HepG2 (cell line): ENCODE results near the gene NXN. TPM values are rescaled to one million over a fixed set of nuclear protein-coding genes. Genes with fewer than 3 reads are reported as not detected.

Source experiments
- AKNA ChIP-seq: sonication (generic); formaldehyde crosslinking; IDR thresholded peaks from 2 replicates; pipeline ENCODE4 v1.4.0; 2020; ENCODE audit warnings: missing genetic modification reagents, borderline replicate concordance
- BCLAF1 ChIP-seq: fragments of 450-650 bp; IDR thresholded peaks from 2 replicates; pipeline ENCODE4 v1.6.1; 2017; ENCODE audit warnings: mild to moderate bottlenecking
- CBFB ChIP-seq: sonication (generic); formaldehyde crosslinking; IDR thresholded peaks from 2 replicates; pipeline ENCODE4 v1.4.0; 2020; ENCODE audit warnings: missing genetic modification reagents
- CENPBD1 ChIP-seq: sonication (generic); formaldehyde crosslinking; IDR thresholded peaks from 2 replicates; pipeline ENCODE4 v1.8.0; 2022; ENCODE audit warnings: missing genetic modification reagents, low read depth, mild to moderate bottlenecking, borderline replicate concordance
- HIC2 ChIP-seq: sonication (generic); formaldehyde crosslinking; IDR thresholded peaks from 2 replicates; pipeline ENCODE4 v1.9.0; 2022; ENCODE audit warnings: low read depth, missing genetic modification reagents
- KAT7 ChIP-seq: IDR thresholded peaks from 2 replicates; pipeline ENCODE4 v1.6.1; 2018; ENCODE audit warnings: borderline replicate concordance, missing compliant biosample characterization
- KDM5B ChIP-seq: sonication (generic); formaldehyde crosslinking; IDR thresholded peaks from 2 replicates; pipeline ENCODE4 v1.4.0; 2020; ENCODE audit warnings: missing genetic modification reagents, mild to moderate bottlenecking, borderline replicate concordance
- MIER2 ChIP-seq: IDR thresholded peaks from 2 replicates; pipeline ENCODE4 v1.6.1; 2016; ENCODE audit warnings: missing biosample characterization, missing genetic modification reagents
- MIXL1 ChIP-seq: IDR thresholded peaks from 2 replicates; pipeline ENCODE4 v1.6.1; 2016
- NCOA5 ChIP-seq: sonication (generic); formaldehyde crosslinking; IDR thresholded peaks from 2 replicates; pipeline ENCODE4 v1.4.0; 2020; ENCODE audit warnings: missing genetic modification reagents
- TEAD2 ChIP-seq: sonication (generic); formaldehyde crosslinking; IDR thresholded peaks from 2 replicates; pipeline ENCODE4 v1.9.0; 2021; ENCODE audit warnings: missing genetic modification reagents
- YY1 ChIP-seq: IDR thresholded peaks from 2 replicates; pipeline ENCODE4 v1.6.1; 2011; ENCODE audit warnings: low read length, low read depth, moderate library complexity, mild to moderate bottlenecking; ENCODE audit not compliant: insufficient read depth, insufficient replicate concordance
- ZBTB1 ChIP-seq: sonication (generic); formaldehyde crosslinking; IDR thresholded peaks from 2 replicates; pipeline ENCODE4 v1.4.0; 2020; ENCODE audit warnings: missing genetic modification reagents, borderline replicate concordance
- ZNF280B ChIP-seq: sonication (generic); formaldehyde crosslinking; IDR thresholded peaks from 2 replicates; pipeline ENCODE4 v1.5.0; 2020; ENCODE audit warnings: missing genetic modification reagents, mild to moderate bottlenecking, borderline replicate concordance
- ZNF333 ChIP-seq: sonication (generic); formaldehyde crosslinking; IDR thresholded peaks from 2 replicates; pipeline ENCODE4 v1.4.0; 2020; ENCODE audit warnings: mild to moderate bottlenecking, missing genetic modification reagents, borderline replicate concordance
- ZNF761 ChIP-seq: sonication (generic); formaldehyde crosslinking; conservative IDR thresholded peaks from 2 replicates; pipeline ENCODE4 v1.4.0; 2020; ENCODE audit warnings: mild to moderate bottlenecking, missing genetic modification reagents
- polyA plus RNA-seq, 8 experiments: library from polyadenylated mRNA; depleted of rRNA in 3 of 8; stranded (reverse) in 7 of 8; unstranded in 1 of 8; fragments of >200 nt; fragmentation: Illumina TruSeq in 4 of 8; extraction: Trizol in 4 of 8; gene quantifications; 2 replicates each; pipeline versions ENCODE4 v1.2.1 to v1.2.3, GENCODE V29; 2011 to 2016; ENCODE audit warnings: low read depth in 4 of 8, missing spikeins in 1 of 8, mixed read lengths in 1 of 8; ENCODE audit not compliant: insufficient read depth in 1 of 8
- total RNA-seq, 5 experiments: library from RNA; depleted of rRNA; stranded (reverse); fragments of >200 nt; fragmentation: Illumina TruSeq; extraction: Trizol; gene quantifications; 2 replicates each; pipeline ENCODE4 v1.2.3, GENCODE V29; 2016; ENCODE audit warnings: low read depth in 1 of 5

Gene NXN
- total and polyA plus RNA-seq, 2 of the 13 experiments (the other 11 are each of a cell fraction or from before 2014, with no cell fraction given): 22.2 to 24.3 TPM

- TF ChIP-seq AKNA (CRISPR knock-in tag) (no peak), BCLAF1 (no peak), ZNF280B (0 out of 2 replicates have a peak, but pooled peaks have one; percentile 1), CENPBD1 (no peak), KAT7 (no peak), HIC2 (CRISPR knock-in tag) (no peak), TEAD2 (CRISPR knock-in tag) (no peak), MIER2 (CRISPR knock-in tag) (0 out of 2 replicates have a peak, but pooled peaks have one; percentile 34), YY1 (no peak), MIXL1 (CRISPR knock-in tag) (peak; percentile 37; the same call in 1 of the 2 replicates), ZNF761 (CRISPR knock-in tag) (0 out of 2 replicates have a peak, but pooled peaks have one; percentile 13), KDM5B (CRISPR knock-in tag) (peak; percentile 15; the same call in 1 of the 2 replicates), ZNF333 (CRISPR knock-in tag) (no peak), CBFB (CRISPR knock-in tag) (no peak), NCOA5 (CRISPR knock-in tag) (no peak), ZBTB1 (CRISPR knock-in tag) (no peak)
Observed at GRCh38 chr17:980406-981291, 1.1 kb upstream of the NXN start (continued).
